Fibroblast of pulmonary artery (primary cell): ENCODE data around the gene ZNF81.

Source experiments
- DNase-seq: peaks from one replicate; pipeline ENCODE4 v3.0.0-alpha.2; 2010; ENCODE audit warnings: low read depth
- H3K4me3 ChIP-seq: replicated peaks from 2 replicates; pipeline ENCODE4 v1.5.1; 2011; ENCODE audit warnings: low read depth, mild to moderate bottlenecking, control low read depth, low read length, moderate library complexity
- TF ChIP-seq, protein P1 (sequence below): IDR thresholded peaks from 2 replicates; pipeline ENCODE4 v1.5.1; 2011; ENCODE audit warnings: mild to moderate bottlenecking, control low read depth, low read length, inconsistent platforms; ENCODE audit errors: missing control alignments

Gene ZNF81

DNA sequence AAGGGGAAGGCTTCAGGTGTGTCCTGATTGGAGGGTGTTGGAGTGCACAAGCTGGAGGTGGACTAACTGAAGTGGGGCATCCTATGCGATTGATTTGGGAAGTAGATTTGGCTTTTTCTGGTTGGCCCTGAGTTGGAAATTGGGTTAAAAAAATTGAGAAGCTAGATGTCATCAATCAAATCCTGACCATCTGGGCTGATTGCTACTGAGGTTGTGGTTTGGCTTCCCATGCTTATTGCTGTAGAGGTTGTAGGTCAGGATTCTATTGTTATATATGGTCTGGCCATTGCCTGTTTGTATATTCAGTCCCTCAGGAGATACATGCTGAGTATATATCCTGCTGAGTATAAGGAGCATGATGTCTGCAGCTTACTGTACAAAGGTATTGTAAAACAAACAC lies 7.7 kb upstream of the ZNF81 start:
- H3K4me3 ChIP-seq = no peak overlapping the region
- TF ChIP-seq, protein P1, sequence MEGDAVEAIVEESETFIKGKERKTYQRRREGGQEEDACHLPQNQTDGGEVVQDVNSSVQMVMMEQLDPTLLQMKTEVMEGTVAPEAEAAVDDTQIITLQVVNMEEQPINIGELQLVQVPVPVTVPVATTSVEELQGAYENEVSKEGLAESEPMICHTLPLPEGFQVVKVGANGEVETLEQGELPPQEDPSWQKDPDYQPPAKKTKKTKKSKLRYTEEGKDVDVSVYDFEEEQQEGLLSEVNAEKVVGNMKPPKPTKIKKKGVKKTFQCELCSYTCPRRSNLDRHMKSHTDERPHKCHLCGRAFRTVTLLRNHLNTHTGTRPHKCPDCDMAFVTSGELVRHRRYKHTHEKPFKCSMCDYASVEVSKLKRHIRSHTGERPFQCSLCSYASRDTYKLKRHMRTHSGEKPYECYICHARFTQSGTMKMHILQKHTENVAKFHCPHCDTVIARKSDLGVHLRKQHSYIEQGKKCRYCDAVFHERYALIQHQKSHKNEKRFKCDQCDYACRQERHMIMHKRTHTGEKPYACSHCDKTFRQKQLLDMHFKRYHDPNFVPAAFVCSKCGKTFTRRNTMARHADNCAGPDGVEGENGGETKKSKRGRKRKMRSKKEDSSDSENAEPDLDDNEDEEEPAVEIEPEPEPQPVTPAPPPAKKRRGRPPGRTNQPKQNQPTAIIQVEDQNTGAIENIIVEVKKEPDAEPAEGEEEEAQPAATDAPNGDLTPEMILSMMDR = no peak
- DNase-seq = no peak

DNA sequence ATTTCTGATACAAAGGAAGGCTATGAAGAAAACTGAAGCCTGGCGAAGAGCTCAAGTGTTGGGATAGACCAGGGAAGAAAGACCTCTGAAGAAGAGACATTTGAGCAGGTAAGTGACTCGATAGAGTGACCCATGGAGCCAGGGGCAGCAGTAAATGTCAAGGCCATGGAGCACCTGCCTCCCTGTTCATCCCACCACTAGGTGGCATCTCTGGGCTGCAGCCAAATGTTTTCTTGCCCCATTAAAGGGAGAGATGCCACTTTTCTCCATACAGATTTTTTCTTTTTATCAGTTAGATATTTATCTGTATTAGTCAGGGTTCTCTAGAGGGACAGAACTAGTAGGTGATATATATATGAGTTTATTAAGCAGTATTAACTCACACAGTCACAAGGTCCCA lies 4.9 kb upstream of the ZNF81 start:
- TF ChIP-seq, protein P1 = peak; percentile 57
- no peak overlapping the region for H3K4me3 ChIP-seq
- peak; percentile 48 for DNase-seq

DNA sequence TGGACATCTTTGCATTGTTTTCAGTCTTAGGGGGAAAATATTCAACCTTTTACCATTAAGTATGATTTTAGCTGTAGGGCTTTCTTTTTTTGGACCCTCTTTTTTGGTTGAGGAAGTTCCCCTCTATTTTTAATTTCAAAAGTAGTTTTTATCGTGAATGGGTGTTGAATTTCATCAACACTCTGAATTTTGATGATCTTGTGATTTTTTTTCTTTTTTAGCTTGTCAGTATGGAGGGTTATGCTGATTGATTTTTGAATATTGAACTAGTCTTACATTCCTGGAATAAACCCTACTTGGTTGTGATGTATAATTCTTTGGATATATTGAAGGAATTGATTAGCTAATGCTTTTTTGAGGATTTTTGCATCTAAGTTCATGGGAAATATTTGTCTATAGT lies 1.7 kb downstream of the ZNF81 start:
- TF ChIP-seq, protein P1 = no peak
- DNase-seq = no peak
- no peak overlapping the region for H3K4me3 ChIP-seq

DNA sequence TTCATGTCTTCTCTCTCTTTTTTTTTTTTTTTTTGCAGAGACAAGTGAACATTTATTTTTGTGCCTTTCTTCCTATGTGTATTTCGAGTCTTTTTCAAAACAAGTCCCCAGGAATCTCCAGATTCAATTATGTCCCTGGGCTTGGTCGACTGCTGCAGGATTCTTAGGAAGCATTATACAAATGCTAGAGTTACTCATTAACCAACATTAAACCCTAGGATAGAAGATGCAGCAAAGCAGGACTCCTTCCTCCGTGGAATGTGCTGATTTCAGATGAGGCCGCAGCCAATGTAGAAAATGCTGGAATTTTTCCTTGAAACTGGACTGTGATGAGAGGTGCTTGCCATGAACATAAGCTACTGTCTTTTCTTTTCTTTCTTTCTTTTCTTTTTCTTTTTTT lies 3.4 kb downstream of the ZNF81 start:
- TF ChIP-seq, protein P1 = no peak
- no peak for DNase-seq
- no peak overlapping the region for H3K4me3 ChIP-seq

DNA sequence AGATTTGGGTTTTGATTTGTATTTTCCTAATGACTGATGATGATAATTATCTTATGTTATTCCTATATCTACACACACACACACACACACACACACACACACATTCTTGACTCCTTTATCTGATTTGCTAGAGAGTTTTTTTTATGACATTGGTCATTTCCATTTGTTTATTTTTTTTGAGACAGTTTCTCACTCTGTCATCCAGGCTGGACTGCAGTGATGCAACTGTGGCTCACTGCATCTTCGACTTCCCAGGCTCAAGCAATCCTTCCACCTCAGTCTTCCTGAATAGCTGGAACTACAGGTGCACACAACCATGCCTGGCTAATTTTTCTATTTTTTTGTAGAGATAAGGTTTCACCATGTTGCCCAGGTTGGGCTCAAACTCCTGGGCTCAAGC lies 6.7 kb downstream of the ZNF81 start:
- no peak for DNase-seq
- no peak overlapping the region for H3K4me3 ChIP-seq
- TF ChIP-seq, protein P1 = no peak

DNA sequence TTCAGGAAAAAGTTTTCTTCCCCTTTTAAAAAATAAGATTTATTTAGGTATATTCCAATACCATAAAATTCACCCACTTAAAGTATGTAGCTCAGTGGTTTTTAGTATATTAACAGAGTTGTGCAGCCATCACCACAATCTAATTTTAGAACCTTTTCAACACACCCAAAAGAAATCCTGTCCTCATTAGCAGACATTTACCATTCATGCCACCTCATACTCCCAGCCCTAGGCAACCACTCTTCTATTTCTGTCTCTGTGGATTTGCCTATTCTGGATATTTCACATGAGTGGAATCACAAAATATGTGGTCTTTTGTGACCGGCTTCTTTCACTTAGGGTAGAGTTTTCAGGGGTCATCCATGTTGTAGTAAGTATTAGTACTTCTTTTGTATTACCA lies 7.4 kb downstream of the ZNF81 start:
- H3K4me3 ChIP-seq = no peak overlapping the region
- TF ChIP-seq, protein P1 = no peak
- no peak for DNase-seq

DNA sequence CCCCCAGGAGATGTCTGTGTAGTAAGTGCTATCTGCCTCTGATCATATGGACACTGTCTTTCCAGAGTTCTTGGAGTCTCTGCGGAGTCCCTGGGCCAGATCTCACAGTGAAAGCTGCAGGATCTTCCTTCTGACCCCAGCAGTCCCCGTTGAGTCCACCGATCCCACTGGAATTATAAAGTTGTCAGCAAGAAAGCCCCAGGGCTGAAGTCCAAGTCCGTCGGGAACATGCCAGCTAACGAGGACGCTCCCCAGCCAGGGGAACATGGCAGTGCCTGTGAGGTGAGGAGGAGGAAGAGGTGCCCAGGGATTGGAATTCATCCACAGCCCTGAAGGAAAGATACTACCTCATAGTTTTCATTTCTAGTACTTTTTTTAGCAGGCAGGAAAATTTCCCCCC lies 9.3 kb downstream of the ZNF81 start:
- no peak for DNase-seq
- no peak overlapping the region for H3K4me3 ChIP-seq
- TF ChIP-seq, protein P1 = no peak
